Pons (tissue), 1 donor: ENCODE results near the gene PLCD1.

Experiments
- DNase-seq: peaks from one replicate; pipeline ENCODE4 v3.0.0-alpha.2; 2016; ENCODE audit warnings: low spot score

PLCD1 gene

DNA sequence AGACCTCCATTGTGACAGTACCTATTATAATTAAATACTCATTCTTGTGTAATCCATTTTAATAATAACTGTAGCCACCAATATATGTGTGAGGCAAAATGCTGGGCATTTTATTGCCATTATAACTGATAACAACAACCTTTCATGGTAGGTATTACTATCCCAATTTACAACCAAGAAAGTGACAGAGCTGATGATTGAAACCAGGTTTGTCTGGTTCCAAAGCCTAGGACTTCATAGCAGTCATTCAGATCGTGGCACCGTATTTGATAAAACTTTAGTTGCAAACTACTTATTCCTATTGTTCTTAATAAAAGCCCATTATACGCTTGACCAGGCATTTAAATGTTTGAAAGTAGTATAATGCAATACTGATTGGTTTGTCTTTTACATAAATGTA lies 65.3 kb downstream of the PLCD1 start:
- no peak for DNase-seq

DNA sequence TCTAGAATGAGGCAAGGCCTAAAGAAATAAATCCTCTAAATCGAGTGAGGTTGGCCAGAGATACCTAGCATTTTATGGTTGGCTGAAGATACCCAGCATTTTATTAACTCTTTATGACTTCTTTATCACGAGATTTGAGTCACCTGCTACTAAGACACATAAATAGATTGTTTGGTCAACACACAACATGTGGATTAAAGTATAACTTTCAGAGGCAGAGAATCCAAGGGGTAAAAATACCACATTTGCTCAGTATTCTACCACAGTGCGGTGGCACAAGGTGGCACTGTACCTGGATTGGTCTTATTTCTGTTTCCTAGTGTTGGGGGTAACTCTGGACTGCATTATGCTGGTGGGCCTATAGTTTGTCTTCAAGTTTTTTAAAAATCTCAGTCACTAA lies 65.8 kb downstream of the PLCD1 start:
- DNase-seq, result no peak

DNA sequence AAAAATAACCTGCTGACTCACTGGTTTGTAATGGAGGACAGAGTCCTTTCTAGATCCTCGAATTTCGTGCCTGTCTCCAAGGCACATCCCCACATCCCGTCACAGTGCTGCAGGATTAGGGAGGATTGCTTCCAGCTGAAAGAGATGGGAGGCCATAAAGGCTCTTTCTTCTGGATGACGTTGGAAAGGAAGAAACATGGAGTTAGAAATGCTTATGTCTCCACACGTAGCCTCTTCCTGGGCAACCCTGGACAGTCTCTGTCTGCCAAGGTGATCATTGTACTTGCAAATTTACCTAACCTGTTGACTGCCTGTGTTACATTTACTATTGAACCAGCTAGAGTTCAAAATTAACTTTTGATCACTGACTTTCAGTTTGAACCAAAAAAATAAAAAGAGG lies 66.4 kb downstream of the PLCD1 start:
- no peak for DNase-seq

DNA sequence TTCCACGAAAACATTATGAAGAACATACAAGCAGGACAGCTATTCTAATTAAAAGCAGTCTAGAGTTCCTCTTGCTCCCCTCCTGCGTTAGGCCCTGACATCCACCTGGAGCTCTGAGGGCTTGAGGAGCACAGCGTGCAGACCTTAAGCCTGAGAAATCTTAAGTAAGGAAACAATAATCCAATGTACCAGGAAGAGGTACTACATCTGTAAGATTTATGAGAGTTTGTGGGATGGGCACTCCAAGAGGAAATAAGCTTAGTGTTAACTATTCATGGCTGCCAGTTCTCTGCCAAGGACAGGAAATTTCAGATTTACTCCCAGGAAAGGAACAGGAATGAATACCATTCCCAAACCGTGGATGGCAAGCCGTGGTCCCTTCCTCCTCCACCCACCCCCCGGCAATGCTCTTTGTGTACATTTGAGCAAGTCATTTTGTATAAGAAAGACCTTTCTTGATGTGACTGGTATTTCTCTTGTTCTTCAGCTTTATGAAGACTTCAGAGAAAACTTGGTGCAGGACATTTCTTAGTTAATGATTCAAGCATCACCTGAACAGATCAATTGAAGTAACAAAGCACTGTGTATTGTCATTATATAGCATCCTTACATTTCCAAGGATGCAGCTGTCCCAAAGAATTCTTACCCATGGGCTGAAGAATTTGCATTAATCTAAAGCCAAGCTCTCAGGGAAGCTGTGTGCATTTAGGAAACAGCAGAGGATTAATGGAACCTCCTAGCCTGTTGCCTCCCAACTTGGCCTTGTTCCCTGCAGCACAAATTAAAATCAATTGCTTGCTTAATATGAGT lies 67.6 kb downstream of the PLCD1 start:
- DNase-seq, result no peak

DNA sequence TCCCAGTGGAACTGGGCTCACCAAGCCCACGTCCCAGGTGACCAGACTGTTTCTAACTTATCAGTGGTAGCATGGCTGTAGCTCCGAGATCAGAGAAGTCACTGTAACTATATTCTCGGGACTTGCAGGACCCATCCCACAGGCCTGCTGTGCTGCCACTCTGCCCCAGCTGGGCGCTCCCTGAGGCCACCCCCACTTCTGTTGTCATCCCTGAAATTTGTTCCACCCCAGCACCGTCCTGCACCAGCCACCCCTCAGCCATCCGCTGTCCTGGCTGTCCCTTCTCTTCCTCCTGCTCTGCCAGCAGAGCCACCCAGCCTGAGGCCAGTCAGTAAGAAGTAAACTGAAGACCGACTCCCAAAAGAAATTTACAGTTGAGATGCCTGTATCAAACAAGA lies 71.9 kb downstream of the PLCD1 start:
- no peak for DNase-seq
